Fibroblast of pulmonary artery (primary cell): ENCODE measurements around the gene DNAH1.

Experiments used
- DNase-seq: peaks from one replicate; pipeline ENCODE4 v3.0.0-alpha.2; 2010; ENCODE audit warnings: low read depth
- H3K4me3 ChIP-seq: replicated peaks from 2 replicates; pipeline ENCODE4 v1.5.1; 2011; ENCODE audit warnings: low read depth, mild to moderate bottlenecking, control low read depth, low read length, moderate library complexity
- CTCF ChIP-seq: IDR thresholded peaks from 2 replicates; pipeline ENCODE4 v1.5.1; 2011; ENCODE audit warnings: mild to moderate bottlenecking, control low read depth, low read length, inconsistent platforms; ENCODE audit errors: missing control alignments

DNAH1 gene

GRCh38 chr3:52433996-52434479 lies 117.9 kb downstream of the DNAH1 start:
- no peak overlapping the region for H3K4me3 ChIP-seq
- no peak for TF ChIP-seq CTCF
- no peak for DNase-seq

- TF ChIP-seq CTCF = no peak
- H3K4me3 ChIP-seq = no peak overlapping the region
- no peak for DNase-seq
These were observed 118.5 kb downstream of the DNAH1 start for GRCh38 chr3:52434491-52435115.

- no peak for TF ChIP-seq CTCF
- no peak for DNase-seq
- no peak overlapping the region for H3K4me3 ChIP-seq
These were observed 119.4 kb downstream of the DNAH1 start for GRCh38 chr3:52435246-52436101.

- H3K4me3 ChIP-seq = no peak overlapping the region
- no peak for TF ChIP-seq CTCF
- DNase-seq = peak; percentile 85
These were observed 120.5 kb downstream of the DNAH1 start for GRCh38 chr3:52436500-52437149.

- no peak overlapping the region for H3K4me3 ChIP-seq
- no peak for TF ChIP-seq CTCF
- DNase-seq = no peak
These were observed 121.4 kb downstream of the DNAH1 start for GRCh38 chr3:52437326-52438103.

- TF ChIP-seq CTCF = no peak
- no peak overlapping the region for H3K4me3 ChIP-seq
- no peak for DNase-seq
These were observed 121.9 kb downstream of the DNAH1 start for GRCh38 chr3:52438104-52438376.
